H1 (cell line): ENCODE measurements around the gene MIOX. TPM values are rescaled to one million over a fixed set of nuclear protein-coding genes. Genes with fewer than 3 reads are reported as not detected.

Experiments used
- CTCF ChIA-PET: fragments of 300-600 bp; sonication (Branson Sonifier 250); formaldehyde crosslinking; loops from one replicate; lab custom pipeline; 2021; ENCODE audit not compliant: partially characterized antibody; lab: Charles Lee
- POLR2A ChIA-PET: fragments of 300-600 bp; sonication (Branson Sonifier 250); formaldehyde crosslinking; loops from one replicate; lab custom pipeline; 2021; ENCODE audit warnings: inconsistent platforms; ENCODE audit not compliant: partially characterized antibody; lab: Charles Lee
- DNase-seq, 2 experiments: peaks; one replicate each; pipeline versions ENCODE4 v3.0.0 to v3.0.0-alpha.2; 2010 to 2022; ENCODE audit warnings: low spot score in 2 of 2, low read depth in 1 of 2, mixed read lengths in 1 of 2
- FAIRE-seq: peaks from 2 replicates; lab custom pipeline; 2011; peaks lifted over from hg19 to GRCh38; lab: Jason Lieb, UNC
- H2AFZ ChIP-seq: 2 replicates; pipeline ENCODE4 v1.8.1; 2012; ENCODE audit warnings: low read length, inconsistent platforms
- H2AK5ac ChIP-seq: 2 replicates; pipeline ENCODE4 v1.6.1; 2013; ENCODE audit warnings: low read depth, low read length
- H2BK120ac ChIP-seq: replicated peaks from 2 replicates; pipeline ENCODE3; 2013; ENCODE audit warnings: low read depth, low read length, inconsistent platforms
- H2BK12ac ChIP-seq: 2 replicates; pipeline ENCODE4 v1.6.1; 2013; ENCODE audit warnings: low read depth, low read length
- H2BK15ac ChIP-seq: 2 replicates; pipeline ENCODE4 v1.6.1; 2013; ENCODE audit warnings: low read length
- H2BK20ac ChIP-seq: 2 replicates; pipeline ENCODE4 v1.6.1; 2013; ENCODE audit warnings: low read length
- H2BK5ac ChIP-seq: 2 replicates; pipeline ENCODE4 v1.6.1; 2013; ENCODE audit warnings: low read depth, low read length
- H3K14ac ChIP-seq: 2 replicates; pipeline ENCODE4 v1.6.1; 2013; ENCODE audit warnings: inconsistent platforms; ENCODE audit not compliant: insufficient read length
- H3K18ac ChIP-seq: 2 replicates; pipeline ENCODE4 v1.6.1; 2013; ENCODE audit warnings: low read length; ENCODE audit errors: extremely low read depth
- H3K23ac ChIP-seq: 2 replicates; pipeline ENCODE4 v1.6.1; 2013; ENCODE audit warnings: inconsistent platforms; ENCODE audit not compliant: insufficient read length
- H3K23me2 ChIP-seq: 2 replicates; pipeline ENCODE4 v1.6.1; 2013; ENCODE audit warnings: low read depth, low read length
- H3K27ac ChIP-seq: 2 replicates; pipeline ENCODE4 v1.6.1; 2011; ENCODE audit warnings: low read depth, low read length, inconsistent platforms
- H3K27me3 ChIP-seq, 4 experiments: replicated peaks in 1 of 4; 1 replicate in 1 of 4; 2 replicates in 3 of 4; pipeline versions ENCODE4 v1.6.1 to v1.8.1; 2011 to 2013; ENCODE audit warnings: low read length in 3 of 4, mild to moderate bottlenecking in 3 of 4, inconsistent platforms in 2 of 4, mixed read lengths in 2 of 4, moderate library complexity in 1 of 4; ENCODE audit not compliant: control insufficient read depth in 3 of 4, insufficient read depth in 3 of 4; ENCODE audit errors: extremely low read depth in 1 of 4
- H3K36me3 ChIP-seq, 4 experiments: 2 replicates each; pipeline versions ENCODE4 v1.6.1 to v1.8.1; 2011 to 2013; ENCODE audit warnings: mild to moderate bottlenecking in 4 of 4, low read length in 3 of 4, moderate library complexity in 2 of 4, control low read depth in 1 of 4, inconsistent platforms in 1 of 4; ENCODE audit not compliant: insufficient read depth in 4 of 4, control insufficient read depth in 2 of 4
- H3K4ac ChIP-seq: replicated peaks from 2 replicates; pipeline ENCODE3; 2013; ENCODE audit warnings: low read length, low read depth, mixed read lengths, inconsistent platforms; ENCODE audit not compliant: insufficient read length
- H3K4me1 ChIP-seq, 4 experiments: replicated peaks in 1 of 4; 1 replicate in 1 of 4; 2 replicates in 3 of 4; pipeline versions ENCODE4 v1.6.1 to v1.8.1; 2011 to 2013; ENCODE audit warnings: low read length in 3 of 4, inconsistent platforms in 2 of 4, mixed read lengths in 1 of 4; ENCODE audit not compliant: insufficient read depth in 4 of 4, control insufficient read depth in 3 of 4
- H3K4me2 ChIP-seq, 2 experiments: 2 replicates each; pipeline versions ENCODE4 v1.6.1 to v1.8.1; 2011 to 2013; ENCODE audit warnings: low read depth in 2 of 2, low read length in 2 of 2, control low read depth in 1 of 2, inconsistent platforms in 1 of 2, mild to moderate bottlenecking in 1 of 2; ENCODE audit not compliant: insufficient read depth in 1 of 2
- H3K4me3 ChIP-seq, 4 experiments: fragments of 200-600, 300-600 bp in 1 of 4; sonication (generic), shearing (Covaris generic), sonication (Bioruptor Twin) in 1 of 4; 2 replicates each; pipeline versions ENCODE4 v1.5.1 to v1.8.1; 2011 to 2016; ENCODE audit warnings: low read length in 4 of 4, low read depth in 3 of 4, control low read depth in 2 of 4, inconsistent platforms in 2 of 4, mild to moderate bottlenecking in 2 of 4, mixed read lengths in 1 of 4, moderate library complexity in 1 of 4; ENCODE audit not compliant: insufficient read depth in 2 of 4; ENCODE audit errors: extremely low read depth in 1 of 4
- H3K56ac ChIP-seq: replicated peaks from 2 replicates; pipeline ENCODE3; 2013; ENCODE audit warnings: low read depth, mild to moderate bottlenecking, mixed read lengths, low read length, inconsistent platforms; ENCODE audit not compliant: insufficient read length
- H3K79me1 ChIP-seq: 2 replicates; pipeline ENCODE4 v1.6.1; 2013; ENCODE audit warnings: low read depth, low read length, control low read depth
- H3K79me2 ChIP-seq, 2 experiments: 2 replicates each; pipeline versions ENCODE4 v1.6.1 to v1.8.1; 2012 to 2013; ENCODE audit warnings: low read length in 2 of 2, mild to moderate bottlenecking in 2 of 2, inconsistent platforms in 1 of 2; ENCODE audit not compliant: insufficient read depth in 2 of 2, control insufficient read depth in 1 of 2
- H3K9ac ChIP-seq, 4 experiments: replicated peaks in 1 of 4; 1 replicate in 1 of 4; 2 replicates in 3 of 4; pipeline versions ENCODE4 v1.6.1 to v1.8.1; 2011 to 2013; ENCODE audit warnings: low read depth in 3 of 4, low read length in 3 of 4, control low read depth in 2 of 4, mild to moderate bottlenecking in 2 of 4, moderate library complexity in 2 of 4, inconsistent platforms in 1 of 4; ENCODE audit errors: extremely low read depth in 1 of 4
- H3K9me3 ChIP-seq, 2 experiments: 2 replicates each; pipeline versions ENCODE4 v1.6.1 to v1.8.1; 2012 to 2013; ENCODE audit warnings: mild to moderate bottlenecking in 2 of 2, moderate library complexity in 2 of 2, control low read depth in 1 of 2, inconsistent platforms in 1 of 2, low read depth in 1 of 2, low read length in 1 of 2, mixed read lengths in 1 of 2; ENCODE audit not compliant: insufficient read depth in 2 of 2
- H4K20me1 ChIP-seq, 2 experiments: replicated peaks in 1 of 2; 2 replicates each; pipeline versions ENCODE3 to v1.8.1; 2011 to 2013; ENCODE audit warnings: inconsistent platforms in 2 of 2, low read length in 2 of 2, mild to moderate bottlenecking in 1 of 2; ENCODE audit not compliant: insufficient read depth in 2 of 2, control insufficient read depth in 1 of 2
- H4K5ac ChIP-seq: 2 replicates; pipeline ENCODE4 v1.6.1; 2013; ENCODE audit warnings: low read length, low read depth, mixed read lengths, inconsistent platforms; ENCODE audit not compliant: insufficient read length
- H4K8ac ChIP-seq: 2 replicates; pipeline ENCODE4 v1.8.0; 2013; ENCODE audit warnings: mild to moderate bottlenecking, moderate library complexity, low read length, inconsistent platforms; ENCODE audit not compliant: insufficient read depth; ENCODE audit errors: extremely low read depth
- H4K91ac ChIP-seq: replicated peaks from 2 replicates; pipeline ENCODE3; 2013; ENCODE audit warnings: low read length, mixed read lengths, inconsistent platforms; ENCODE audit not compliant: insufficient read length
- KDM5A ChIP-seq: fragments of 200-600 bp; IDR thresholded peaks from 2 replicates; pipeline ENCODE4 v1.7.1; 2012; ENCODE audit warnings: mild to moderate bottlenecking, low read length, inconsistent platforms, mixed read lengths
- WGBS, 2 experiments: shearing (Covaris generic) in 1 of 2; methylation state at CpG; one replicate each; pipeline versions ENCODE4 v1.1.6 to v1.1.7; 2013 to 2015; ENCODE audit warnings: low lambda C conversion rate in 2 of 2, mixed read lengths in 2 of 2, inconsistent platforms in 1 of 2, low coverage in 1 of 2, missing lambda C conversion rate in 1 of 2; ENCODE audit not compliant: insufficient replicate concordance in 2 of 2, insufficient coverage in 1 of 2, insufficient read length in 1 of 2; ENCODE audit errors: extremely low coverage in 1 of 2, missing lambda C conversion rate in 1 of 2; 5-methylcytosine and 5-hydroxymethylcytosine counted together
- polyA plus RNA-seq, 7 experiments: library from polyadenylated mRNA; depleted of rRNA in 3 of 7; stranded (reverse) in 5 of 7; unstranded in 2 of 7; fragments of >200 nt in 5 of 7; fragments of 200-250 nt in 2 of 7; gene quantifications; 1 replicate in 5 of 7; 2 replicates in 1 of 7; 4 replicates in 1 of 7; pipeline versions ENCODE4 v1.2.1 to v1.2.3, GENCODE V29; 2011 to 2013; ENCODE audit warnings: missing spikeins in 2 of 7, mixed read lengths in 2 of 7
- total RNA-seq: library from RNA; stranded (reverse); fragmentation: NEBNext Ultra II Directional; extraction: Animal tissue kit (Norgen Biotek cat#: 25700); gene quantifications from 2 replicates; pipeline ENCODE4 v1.2.1, GENCODE V29; 2021
- TF ChIP-seq, protein P1 (sequence below), 3 experiments: IDR thresholded peaks; 1 replicate in 2 of 3; 2 replicates in 1 of 3; pipeline versions ENCODE4 v1.5.1 to v1.6.1; 2011; ENCODE audit warnings: low read length in 3 of 3, mild to moderate bottlenecking in 3 of 3, inconsistent platforms in 2 of 3, low read depth in 1 of 3, moderate library complexity in 1 of 3; ENCODE audit not compliant: insufficient read depth in 1 of 3; ENCODE audit errors: control extremely low read depth in 1 of 3

Gene MIOX
- total and polyA plus RNA-seq, 2 of the 8 experiments (the other 6 are each of a cell fraction or from before 2014, with no cell fraction given), result 0.30 to 0.32 TPM

GRCh38 chr22:50503475-50504145, 17.0 kb downstream of the MIOX start:
- Histone ChIP-seq H4K8ac (no peak overlapping the region), H3K27ac (no peak overlapping the region), H3K36me3 (peaks cover 0 to 15% (median 0%) of the 10 kb centered on the region in 4 experiments; a peak in 2 of 8 replicates), H4K91ac (no peak overlapping the region), H2AK5ac (no peak overlapping the region), H3K79me1 (peaks cover 3% of the 10 kb centered on the region; the same call in 1 of the 2 replicates), H3K79me2 (peaks cover 0 to 3% of the 10 kb centered on the region in 2 experiments; a peak in 2 of 4 replicates), H3K23ac (no peak overlapping the region), H3K4ac (no peak overlapping the region), H3K14ac (no peak overlapping the region), H2BK20ac (no peak overlapping the region), H3K27me3 (no peaks in the 10 kb centered on the region), H2BK120ac (no peak overlapping the region), H4K20me1 (peaks cover 0 to 15% of the 10 kb centered on the region in 2 experiments), H3K23me2 (peaks cover 9% of the 10 kb centered on the region; the same call in 1 of the 2 replicates), H3K4me3 (no peak overlapping the region), H3K4me1 (peaks cover 1 to 8% (median 3%) of the 10 kb centered on the region in 4 experiments; a peak in 6 of 7 replicates), H2BK5ac (no peak overlapping the region), H3K18ac (no peak overlapping the region), H2AFZ (no peak overlapping the region), H3K9ac (no peak overlapping the region), H3K4me2 (no peak overlapping the region), H3K9me3 (no peaks in the 10 kb centered on the region), H2BK12ac (no peak overlapping the region), H2BK15ac (no peak overlapping the region), H3K56ac (no peak overlapping the region), H4K5ac (no peak overlapping the region)
- DNase-seq (peak in 1 of 2 experiments; percentile 65), FAIRE-seq (no peak)
- ChIA-PET POLR2A (interaction anchor here (0.6 to 3.4 kb wide), 3 partner anchors 12 to 25 kb away, joined by 3 to 21 read pairs (median 3); no protein-coding TSS in a partner anchor), CTCF (interaction anchor here (0.9 to 2.7 kb wide), 8 partner anchors 12 to 143 kb away, joined by 3 to 11 read pairs (median 3); partner anchors contain the start of gene MIOX)
- WGBS, 2 experiments, result 90% methylated on average over 20 of the region's 26 CpGs; no CpG with 5 or more reads in 1 of the 2 experiments
- TF ChIP-seq KDM5A, result no peak
- TF ChIP-seq, protein P1, sequence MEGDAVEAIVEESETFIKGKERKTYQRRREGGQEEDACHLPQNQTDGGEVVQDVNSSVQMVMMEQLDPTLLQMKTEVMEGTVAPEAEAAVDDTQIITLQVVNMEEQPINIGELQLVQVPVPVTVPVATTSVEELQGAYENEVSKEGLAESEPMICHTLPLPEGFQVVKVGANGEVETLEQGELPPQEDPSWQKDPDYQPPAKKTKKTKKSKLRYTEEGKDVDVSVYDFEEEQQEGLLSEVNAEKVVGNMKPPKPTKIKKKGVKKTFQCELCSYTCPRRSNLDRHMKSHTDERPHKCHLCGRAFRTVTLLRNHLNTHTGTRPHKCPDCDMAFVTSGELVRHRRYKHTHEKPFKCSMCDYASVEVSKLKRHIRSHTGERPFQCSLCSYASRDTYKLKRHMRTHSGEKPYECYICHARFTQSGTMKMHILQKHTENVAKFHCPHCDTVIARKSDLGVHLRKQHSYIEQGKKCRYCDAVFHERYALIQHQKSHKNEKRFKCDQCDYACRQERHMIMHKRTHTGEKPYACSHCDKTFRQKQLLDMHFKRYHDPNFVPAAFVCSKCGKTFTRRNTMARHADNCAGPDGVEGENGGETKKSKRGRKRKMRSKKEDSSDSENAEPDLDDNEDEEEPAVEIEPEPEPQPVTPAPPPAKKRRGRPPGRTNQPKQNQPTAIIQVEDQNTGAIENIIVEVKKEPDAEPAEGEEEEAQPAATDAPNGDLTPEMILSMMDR (IDR thresholded peaks at IDR 0.05; ENCODE audit: control extremely low read depth in 1 of 3, insufficient read depth in 1 of 3, low read depth in 1 of 3, low read length in 3 of 3), result peak; percentile 9 to 46 (median 15); a peak in 2 of 4 replicates
